Measurements from ENCODE around the gene CERT1.

CERT1 gene

DNA sequence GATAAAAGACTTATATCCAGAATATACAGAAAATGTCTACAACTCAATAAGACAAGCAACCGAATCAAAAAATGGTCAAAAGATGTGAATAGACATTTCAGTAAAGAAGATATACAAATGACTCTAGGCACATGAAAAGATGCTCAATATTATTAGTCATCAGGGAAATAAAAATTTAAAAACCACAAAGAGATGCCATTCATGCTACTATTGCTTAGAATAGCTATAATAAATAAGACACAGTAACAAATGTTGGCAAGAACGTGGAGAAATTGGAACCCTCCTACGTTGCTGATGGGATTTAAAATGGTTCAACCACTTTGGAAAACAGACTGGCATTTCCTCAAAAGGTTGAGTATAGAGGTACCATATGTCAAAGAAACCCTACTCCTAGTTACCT is 40.0 kb upstream of the CERT1 start:
- Histone ChIP-seq H3K79me2 (ENCODE audit: insufficient read depth, low read length) (peaks cover 5% of the 10 kb centered on the region; the same call in 1 of the 2 replicates), H3K4me1 (ENCODE audit: insufficient read depth, low read length, poor library complexity, severe bottlenecking) (no peaks in the 10 kb centered on the region), H3K9ac (ENCODE audit: low read depth, low read length, poor library complexity, severe bottlenecking) (no peak overlapping the region), H4K20me1 (ENCODE audit: insufficient read depth, low read length, poor library complexity, severe bottlenecking) (no peaks in the 10 kb centered on the region), H3K27me3 (ENCODE audit: insufficient read depth, low read length, poor library complexity, severe bottlenecking) (no peaks in the 10 kb centered on the region), H3F3A (ENCODE audit: low read depth) (no peaks in the 10 kb centered on the region), H2AFZ (ENCODE audit: low read length) (no peak overlapping the region), H3K9me3 (ENCODE audit: insufficient read depth, low read depth, low read length) (no peaks in the 10 kb centered on the region), H3K4me2 (ENCODE audit: low read depth, low read length, poor library complexity, severe bottlenecking) (no peak overlapping the region), H3K9me2 (replicated peaks; ENCODE audit: low read depth, low read length) (no peaks in the 10 kb centered on the region), H3K36me3 (ENCODE audit: insufficient read depth, low read length) (peaks cover 33% of the 10 kb centered on the region), H3K4me3 (ENCODE audit: low read length, poor library complexity, severe bottlenecking) (no peak overlapping the region)
- no peak for TF ChIP-seq EZH2phosphoT487 (IDR thresholded peaks at IDR 0.05; ENCODE audit: borderline replicate concordance)
- TF ChIP-seq, protein P1, sequence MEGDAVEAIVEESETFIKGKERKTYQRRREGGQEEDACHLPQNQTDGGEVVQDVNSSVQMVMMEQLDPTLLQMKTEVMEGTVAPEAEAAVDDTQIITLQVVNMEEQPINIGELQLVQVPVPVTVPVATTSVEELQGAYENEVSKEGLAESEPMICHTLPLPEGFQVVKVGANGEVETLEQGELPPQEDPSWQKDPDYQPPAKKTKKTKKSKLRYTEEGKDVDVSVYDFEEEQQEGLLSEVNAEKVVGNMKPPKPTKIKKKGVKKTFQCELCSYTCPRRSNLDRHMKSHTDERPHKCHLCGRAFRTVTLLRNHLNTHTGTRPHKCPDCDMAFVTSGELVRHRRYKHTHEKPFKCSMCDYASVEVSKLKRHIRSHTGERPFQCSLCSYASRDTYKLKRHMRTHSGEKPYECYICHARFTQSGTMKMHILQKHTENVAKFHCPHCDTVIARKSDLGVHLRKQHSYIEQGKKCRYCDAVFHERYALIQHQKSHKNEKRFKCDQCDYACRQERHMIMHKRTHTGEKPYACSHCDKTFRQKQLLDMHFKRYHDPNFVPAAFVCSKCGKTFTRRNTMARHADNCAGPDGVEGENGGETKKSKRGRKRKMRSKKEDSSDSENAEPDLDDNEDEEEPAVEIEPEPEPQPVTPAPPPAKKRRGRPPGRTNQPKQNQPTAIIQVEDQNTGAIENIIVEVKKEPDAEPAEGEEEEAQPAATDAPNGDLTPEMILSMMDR (conservative IDR thresholded peaks at IDR 0.05; ENCODE audit: low read length) = no peak

- H2AFZ ChIP-seq (ENCODE audit: low read length) = no peak overlapping the region
- no peaks in the 10 kb centered on the region for H3K27me3 ChIP-seq (ENCODE audit: insufficient read depth, low read length, poor library complexity, severe bottlenecking)
- no peaks in the 10 kb centered on the region for H3K9me2 ChIP-seq (replicated peaks; ENCODE audit: low read depth, low read length)
- H3K4me1 ChIP-seq (ENCODE audit: insufficient read depth, low read length, poor library complexity, severe bottlenecking) = no peaks in the 10 kb centered on the region
- TF ChIP-seq, protein P1 (conservative IDR thresholded peaks at IDR 0.05; ENCODE audit: low read length) = no peak
- no peak for TF ChIP-seq EZH2phosphoT487 (IDR thresholded peaks at IDR 0.05; ENCODE audit: borderline replicate concordance)
- peaks cover 33% of the 10 kb centered on the region for H3K36me3 ChIP-seq (ENCODE audit: insufficient read depth, low read length)
- H4K20me1 ChIP-seq (ENCODE audit: insufficient read depth, low read length, poor library complexity, severe bottlenecking) = no peaks in the 10 kb centered on the region
- H3K4me2 ChIP-seq (ENCODE audit: low read depth, low read length, poor library complexity, severe bottlenecking) = no peak overlapping the region
- no peak overlapping the region for H3K9ac ChIP-seq (ENCODE audit: low read depth, low read length, poor library complexity, severe bottlenecking)
- no peaks in the 10 kb centered on the region for H3K9me3 ChIP-seq (ENCODE audit: insufficient read depth, low read depth, low read length)
- no peak overlapping the region for H3K4me3 ChIP-seq (ENCODE audit: low read length, poor library complexity, severe bottlenecking)
- peaks cover 8% of the 10 kb centered on the region; the same call in 1 of the 2 replicates for H3K79me2 ChIP-seq (ENCODE audit: insufficient read depth, low read length)
- H3F3A ChIP-seq (ENCODE audit: low read depth) = no peaks in the 10 kb centered on the region
Measured at GRCh38 chr5:75550597-75550996, 39.2 kb upstream of the CERT1 start.

- no peaks in the 10 kb centered on the region for H3K9me2 ChIP-seq (replicated peaks; ENCODE audit: low read depth, low read length)
- H3K4me2 ChIP-seq (ENCODE audit: low read depth, low read length, poor library complexity, severe bottlenecking) = no peak overlapping the region
- H2AFZ ChIP-seq (ENCODE audit: low read length) = no peak overlapping the region
- no peaks in the 10 kb centered on the region for H3K27me3 ChIP-seq (ENCODE audit: insufficient read depth, low read length, poor library complexity, severe bottlenecking)
- no peaks in the 10 kb centered on the region for H3K9me3 ChIP-seq (ENCODE audit: insufficient read depth, low read depth, low read length)
- H3K4me3 ChIP-seq (ENCODE audit: low read length, poor library complexity, severe bottlenecking) = no peak overlapping the region
- no peak for TF ChIP-seq EZH2phosphoT487 (IDR thresholded peaks at IDR 0.05; ENCODE audit: borderline replicate concordance)
- TF ChIP-seq, protein P1 (conservative IDR thresholded peaks at IDR 0.05; ENCODE audit: low read length) = no peak
- peaks cover 28% of the 10 kb centered on the region for H3K79me2 ChIP-seq (ENCODE audit: insufficient read depth, low read length)
- peaks cover 31% of the 10 kb centered on the region for H3K36me3 ChIP-seq (ENCODE audit: insufficient read depth, low read length)
- H4K20me1 ChIP-seq (ENCODE audit: insufficient read depth, low read length, poor library complexity, severe bottlenecking) = no peaks in the 10 kb centered on the region
- H3K4me1 ChIP-seq (ENCODE audit: insufficient read depth, low read length, poor library complexity, severe bottlenecking) = no peaks in the 10 kb centered on the region
- H3K9ac ChIP-seq (ENCODE audit: low read depth, low read length, poor library complexity, severe bottlenecking) = no peak overlapping the region
- no peaks in the 10 kb centered on the region for H3F3A ChIP-seq (ENCODE audit: low read depth)
Measured at GRCh38 chr5:75547812-75548211, 36.4 kb upstream of the CERT1 start.
